Lung microvascular endothelial cell (primary cell): ENCODE data around the gene MAP3K15. TPM values are rescaled to one million over a fixed set of nuclear protein-coding genes. Genes with fewer than 3 reads are reported as not detected.

Experiments
- DNase-seq, 2 donors: peaks; one replicate each; pipeline versions ENCODE4 v3.0.0 to v3.0.0-alpha.2; 2010; ENCODE audit warnings: low read depth in 2 of 2
- total RNA-seq: library from RNA; depleted of rRNA; stranded (reverse); fragments of >200 nt; gene quantifications from 2 replicates; pipeline ENCODE4 v1.2.1, GENCODE V29; 2014

The MAP3K15 gene
- total RNA-seq, 1 donor from 2014 or later, result under 0.01 TPM

- no peak for DNase-seq
Measured at GRCh38 chrX:19392703-19393102, 122.6 kb downstream of the MAP3K15 start.

GRCh38 chrX:19392078-19392477 is 123.2 kb downstream of the MAP3K15 start:
- no peak for DNase-seq

- no peak for DNase-seq
Measured at GRCh38 chrX:19389227-19389845, 126.0 kb downstream of the MAP3K15 start.

- no peak for DNase-seq
Measured at GRCh38 chrX:19388741-19389140, 126.6 kb downstream of the MAP3K15 start.

GRCh38 chrX:19388064-19388679 is 127.1 kb downstream of the MAP3K15 start:
- no peak for DNase-seq

- DNase-seq, result no peak
Measured at GRCh38 chrX:19386679-19387078, 128.6 kb downstream of the MAP3K15 start.

GRCh38 chrX:19382555-19383145 is 132.7 kb downstream of the MAP3K15 start:
- peak; percentile 43 to 47 for DNase-seq

- no peak for DNase-seq
Measured at GRCh38 chrX:19381326-19381725, 134.0 kb downstream of the MAP3K15 start.

- DNase-seq, result no peak
Measured at GRCh38 chrX:19377799-19378198, 137.5 kb downstream of the MAP3K15 start.

GRCh38 chrX:19375546-19375945 is 139.8 kb downstream of the MAP3K15 start:
- DNase-seq, result no peak

GRCh38 chrX:19373351-19373891 is 141.9 kb downstream of the MAP3K15 start:
- DNase-seq, result no peak

- peak in 1 of 2 donors; percentile 5 for DNase-seq
Measured at GRCh38 chrX:19372547-19373331, 142.6 kb downstream of the MAP3K15 start.

GRCh38 chrX:19372170-19372546 is 143.2 kb downstream of the MAP3K15 start:
- DNase-seq, result peak; percentile 66 to 80

- DNase-seq, result no peak
Measured at GRCh38 chrX:19370061-19370460, 145.2 kb downstream of the MAP3K15 start.

GRCh38 chrX:19368576-19368975 is 146.7 kb downstream of the MAP3K15 start:
- DNase-seq, result no peak

- no peak for DNase-seq
Measured at GRCh38 chrX:19361701-19362100, 153.6 kb downstream of the MAP3K15 start.

- DNase-seq, result no peak
Measured at GRCh38 chrX:19360903-19361302, 154.4 kb downstream of the MAP3K15 start.

GRCh38 chrX:19358521-19358920 is 156.8 kb downstream of the MAP3K15 start:
- DNase-seq, result no peak

- DNase-seq, result no peak
Measured at GRCh38 chrX:19354625-19355024, 160.7 kb downstream of the MAP3K15 start.

GRCh38 chrX:19350941-19351384 is 164.3 kb downstream of the MAP3K15 start:
- peak; percentile 38 to 59 for DNase-seq

- DNase-seq, result no peak
Measured at GRCh38 chrX:19349264-19349663, 166.0 kb downstream of the MAP3K15 start.

- no peak for DNase-seq
Measured at GRCh38 chrX:19347916-19348315, 167.4 kb downstream of the MAP3K15 start.
